Activated CD8-positive, alpha-beta T cell treated with anti-CD3 and anti-CD28 coated beads for 36 hours (primary cell): ENCODE data around the gene EIF4E1B. TPM values are rescaled to one million over a fixed set of nuclear protein-coding genes. Genes with fewer than 3 reads are reported as not detected.

Experiments
- ATAC-seq: fragments of 200-7000 bp; cut with Tn5 transposase; one replicate; pipeline ENCODE4 v1.10.0; 2021; ENCODE audit warnings: mild to moderate bottlenecking, moderate library complexity
- CTCF ChIA-PET: fragments of 350-600 bp; sonication (Branson Sonifier 250); formaldehyde crosslinking; loops from one replicate; lab custom pipeline; 2021; ENCODE audit warnings: antibody characterized with exemption; lab: Charles Lee
- POLR2A ChIA-PET: fragments of 350-600 bp; sonication (Branson Sonifier 250); formaldehyde crosslinking; loops from one replicate; lab custom pipeline; 2021; ENCODE audit warnings: antibody characterized with exemption; lab: Charles Lee
- DNase-seq: peaks from one replicate; pipeline ENCODE4 v3.0.0-alpha.2; 2020
- H3K27ac Mint-ChIP-seq: one replicate; pipeline ENCODE4 v1.8.0; 2021; ENCODE audit warnings: mild to moderate bottlenecking, mixed read lengths
- H3K27me3 Mint-ChIP-seq: one replicate; pipeline ENCODE4 v1.8.0; 2021; ENCODE audit warnings: mixed read lengths
- H3K36me3 Mint-ChIP-seq: one replicate; pipeline ENCODE4 v1.8.0; 2021; ENCODE audit warnings: low read depth, mixed read lengths
- H3K4me1 Mint-ChIP-seq: one replicate; pipeline ENCODE4 v1.8.0; 2021; ENCODE audit warnings: low read depth, mixed read lengths
- H3K4me3 Mint-ChIP-seq: one replicate; pipeline ENCODE4 v1.8.0; 2021; ENCODE audit warnings: mild to moderate bottlenecking, moderate library complexity, mixed read lengths
- H3K9me3 Mint-ChIP-seq: one replicate; pipeline ENCODE4 v1.8.0; 2021; ENCODE audit warnings: mixed read lengths
- CTCF ChIP-seq: fragments of 200-600 bp; IDR thresholded peaks from one replicate; pipeline ENCODE4 v1.8.0; 2022; ENCODE audit warnings: antibody characterized with exemption, mild to moderate bottlenecking
- intact Hi-C: fragments of 100-400 bp; cut with micrococcal nuclease; formaldehyde crosslinking; loops from one replicate; pipeline ENCODE4 v1.10.0; 2022
- total RNA-seq, 2 experiments: library from RNA; stranded (reverse); gene quantifications; one replicate each; pipeline ENCODE4 v1.2.3, GENCODE V29; 2021

EIF4E1B gene
- total RNA-seq, 2 experiments from 2014 or later = not detected

- ChIA-PET CTCF (interaction anchor here (1.1 to 2.8 kb wide), 5 partner anchors 10 to 29 kb away, joined by 5 to 9 read pairs (median 8); no protein-coding TSS in a partner anchor), POLR2A (interaction anchor here (1.0 to 1.4 kb wide), 4 partner anchors 10 to 183 kb away, joined by 3 to 4 read pairs (median 4); partner anchors contain the start of gene TSPAN17)
- H3K27me3 Mint-ChIP-seq = peaks cover 60% of the 10 kb centered on the region
- H3K9me3 Mint-ChIP-seq = no peaks in the 10 kb centered on the region
- DNase-seq = no peak
- TF ChIP-seq CTCF = no peak
- intact Hi-C loops = no loop called here
- no peaks in the 10 kb centered on the region for H3K36me3 Mint-ChIP-seq
- H3K4me1 Mint-ChIP-seq = peaks cover 17% of the 10 kb centered on the region
- no peak overlapping the region for H3K4me3 Mint-ChIP-seq
- no peak overlapping the region for H3K27ac Mint-ChIP-seq
- no peak for ATAC-seq
Measured at GRCh38 chr5:176631383-176632200, 1.1 kb downstream of the EIF4E1B start.

DNA sequence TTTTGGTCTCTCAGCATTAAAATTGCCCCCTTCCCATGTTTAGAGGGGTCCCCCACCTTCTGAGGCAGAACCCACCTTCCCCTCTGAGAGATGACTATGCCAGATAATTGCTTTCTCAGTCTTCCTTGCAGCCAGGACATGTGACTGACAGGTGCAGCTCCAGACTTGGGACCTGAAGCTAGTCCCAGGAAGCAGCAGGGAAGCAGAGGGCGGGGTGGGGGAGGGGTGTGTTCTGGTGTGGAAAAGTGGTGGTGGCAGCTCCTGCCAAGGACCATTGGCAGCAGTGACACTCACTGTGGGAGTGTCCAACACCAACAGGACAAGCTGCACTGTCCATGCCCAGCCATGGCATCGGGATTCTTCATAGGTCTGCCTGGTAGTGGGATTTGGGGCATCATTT lies 2.3 kb downstream of the EIF4E1B start:
- Mint-ChIP-seq H3K27me3 (peaks cover 59% of the 10 kb centered on the region), H3K9me3 (no peaks in the 10 kb centered on the region), H3K36me3 (no peaks in the 10 kb centered on the region), H3K4me3 (no peak overlapping the region), H3K4me1 (peaks cover 17% of the 10 kb centered on the region), H3K27ac (no peak overlapping the region)
- ATAC-seq = no peak
- no peak for TF ChIP-seq CTCF
- CTCF ChIA-PET = interaction anchor here (3.3 kb wide), 1 partner anchor 28 kb away, joined by 19 read pairs; no protein-coding TSS in a partner anchor
- no peak for DNase-seq
- POLR2A ChIA-PET = no interaction called here
- intact Hi-C loops = no loop called here

DNA sequence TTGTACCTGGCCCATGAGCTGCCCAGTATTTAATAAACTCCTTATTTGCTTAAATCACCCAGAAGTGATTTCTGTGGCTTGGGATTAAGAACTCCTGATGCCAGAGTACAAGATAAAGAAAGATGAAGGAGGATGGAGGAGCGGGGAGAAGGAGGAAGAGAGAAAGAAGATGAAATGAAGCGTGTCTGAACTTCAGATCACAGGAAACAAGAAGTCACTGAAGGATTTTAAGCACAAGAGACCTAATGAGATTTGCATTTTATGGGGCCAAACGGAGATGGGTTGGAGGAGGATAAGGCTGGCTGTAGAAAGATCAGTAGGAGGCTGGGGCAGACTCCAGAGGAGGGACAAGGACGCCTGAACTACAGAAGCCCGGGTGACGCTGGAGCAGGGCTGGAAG lies 3.1 kb downstream of the EIF4E1B start:
- TF ChIP-seq CTCF = no peak
- ATAC-seq = no peak
- no peak overlapping the region for H3K27ac Mint-ChIP-seq
- H3K9me3 Mint-ChIP-seq = no peaks in the 10 kb centered on the region
- ChIA-PET CTCF (interaction anchor here (1.2 to 3.3 kb wide), 2 partner anchors 13 to 27 kb away, joined by 4 to 19 read pairs; partner anchors contain the start of gene TSPAN17), POLR2A (no interaction called here)
- H3K4me3 Mint-ChIP-seq = no peak overlapping the region
- H3K4me1 Mint-ChIP-seq = peaks cover 14% of the 10 kb centered on the region
- no peaks in the 10 kb centered on the region for H3K36me3 Mint-ChIP-seq
- intact Hi-C loops = no loop called here
- no peak for DNase-seq
- H3K27me3 Mint-ChIP-seq = peaks cover 51% of the 10 kb centered on the region

GRCh38 chr5:176636426-176636825 lies 6.0 kb downstream of the EIF4E1B start:
- ChIA-PET CTCF (no interaction called here), POLR2A (interaction anchor here (0.6 kb wide), 1 partner anchor 10 kb away, joined by 3 read pairs; no protein-coding TSS in a partner anchor)

More at GRCh38 chr5:176636426-176636825, 6.0 kb downstream of the EIF4E1B start:
- no peaks in the 10 kb centered on the region for H3K9me3 Mint-ChIP-seq
- H3K4me3 Mint-ChIP-seq = no peak overlapping the region
- DNase-seq (no peak), ATAC-seq (no peak)
- peaks cover 10% of the 10 kb centered on the region for H3K4me1 Mint-ChIP-seq
- peaks cover 29% of the 10 kb centered on the region for H3K27me3 Mint-ChIP-seq
- TF ChIP-seq CTCF = no peak
- no peak overlapping the region for H3K27ac Mint-ChIP-seq
- intact Hi-C loops = no loop called here
- H3K36me3 Mint-ChIP-seq = no peaks in the 10 kb centered on the region
